Fibroblast of the conjunctiva (primary cell): ENCODE data around the gene KPRP.

Source experiments
- DNase-seq: peaks from one replicate; pipeline ENCODE4 v3.0.0-alpha.2; 2010; ENCODE audit warnings: low read depth

The KPRP gene

DNA sequence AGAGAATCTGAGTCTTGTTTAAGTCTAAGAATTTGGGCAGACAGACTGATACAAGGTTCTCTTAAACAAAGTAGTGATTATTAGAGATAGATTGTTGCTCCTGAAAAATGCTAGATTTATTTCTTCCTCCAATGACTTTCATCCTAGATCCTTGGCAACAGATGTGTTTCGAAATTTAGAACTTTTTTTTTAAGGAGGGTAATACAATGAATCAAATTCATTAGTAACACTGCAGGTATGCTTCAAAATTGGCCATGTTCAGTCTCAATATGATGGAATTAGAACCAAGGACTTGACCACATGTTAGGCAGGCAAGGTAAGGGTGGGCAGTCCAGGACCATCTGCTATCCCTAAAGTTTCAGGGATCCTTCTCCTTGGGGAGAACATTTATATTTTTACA, 12.6 kb downstream of the KPRP start:
- no peak for DNase-seq

DNA sequence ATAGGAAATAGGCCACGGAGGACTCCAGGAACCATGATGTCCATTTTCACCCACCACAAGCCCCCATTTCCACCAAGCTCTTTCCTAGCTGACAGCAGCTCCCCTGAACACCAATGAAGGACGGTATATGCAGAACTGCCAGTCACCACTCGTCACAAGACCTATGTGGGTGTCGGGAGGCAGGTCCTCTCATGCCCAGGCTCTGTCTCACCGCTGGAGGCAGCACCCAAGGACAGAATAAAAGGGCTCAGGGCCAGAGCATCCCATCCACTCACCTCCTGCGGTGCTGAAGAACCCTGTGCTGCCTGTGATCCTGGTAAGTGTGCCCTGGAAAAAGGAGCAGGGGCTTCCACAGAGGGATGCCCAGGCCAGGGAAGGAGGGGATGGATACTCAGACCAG, 17.1 kb downstream of the KPRP start, which contains the start of gene LCE1F:
LCE1F (plus strand) TSS at position 266 of the 400 bp plus-strand sequence. CDS start 1,232 bp downstream, outside the sequence.
- DNase-seq = no peak

DNA sequence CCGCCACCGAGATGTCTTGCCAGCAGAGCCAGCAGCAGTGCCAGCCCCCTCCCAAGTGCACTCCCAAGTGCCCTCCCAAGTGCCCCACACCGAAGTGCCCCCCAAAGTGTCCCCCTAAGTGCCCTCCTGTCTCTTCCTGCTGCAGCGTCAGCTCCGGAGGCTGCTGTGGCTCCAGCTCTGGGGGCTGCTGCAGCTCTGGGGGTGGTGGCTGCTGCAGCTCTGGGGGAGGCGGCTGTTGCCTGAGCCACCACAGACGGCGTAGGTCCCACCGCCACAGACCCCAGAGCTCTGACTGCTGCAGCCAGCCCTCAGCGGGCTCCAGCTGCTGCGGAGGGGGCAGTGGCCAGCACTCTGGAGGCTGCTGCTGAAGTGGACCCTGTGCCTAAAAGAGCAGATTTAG, 18.5 kb downstream of the KPRP start:
- DNase-seq = no peak

DNA sequence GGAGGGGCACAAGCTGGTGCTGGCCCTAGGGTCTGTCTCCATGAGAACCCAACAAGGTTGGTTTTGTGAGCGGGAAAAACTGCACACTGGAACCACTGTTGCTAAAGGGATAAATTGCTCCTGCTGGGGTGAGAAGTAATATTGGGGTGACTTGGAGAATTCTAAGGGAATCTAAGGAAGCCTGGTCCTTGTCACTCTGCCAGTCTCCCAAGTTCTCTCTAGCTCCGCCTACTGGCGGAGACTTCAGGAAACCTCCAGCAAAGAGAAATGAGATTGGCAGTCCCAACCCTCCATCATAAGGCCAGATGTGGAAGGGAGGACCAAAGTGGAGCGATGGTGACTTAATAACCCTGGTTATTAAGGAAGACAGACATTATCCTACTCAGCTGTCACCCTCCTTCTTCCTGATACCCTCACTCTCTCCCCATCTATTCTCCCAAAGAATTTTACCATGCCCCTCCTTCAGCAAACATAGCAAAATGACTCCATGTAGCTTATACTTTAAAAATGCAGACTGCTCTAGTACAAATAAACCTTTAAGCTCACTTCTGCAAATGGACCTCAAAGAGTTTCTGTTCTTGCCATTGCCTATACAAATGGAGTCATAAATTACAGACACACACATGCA, 19.8 kb downstream of the KPRP start:
- DNase-seq = no peak

DNA sequence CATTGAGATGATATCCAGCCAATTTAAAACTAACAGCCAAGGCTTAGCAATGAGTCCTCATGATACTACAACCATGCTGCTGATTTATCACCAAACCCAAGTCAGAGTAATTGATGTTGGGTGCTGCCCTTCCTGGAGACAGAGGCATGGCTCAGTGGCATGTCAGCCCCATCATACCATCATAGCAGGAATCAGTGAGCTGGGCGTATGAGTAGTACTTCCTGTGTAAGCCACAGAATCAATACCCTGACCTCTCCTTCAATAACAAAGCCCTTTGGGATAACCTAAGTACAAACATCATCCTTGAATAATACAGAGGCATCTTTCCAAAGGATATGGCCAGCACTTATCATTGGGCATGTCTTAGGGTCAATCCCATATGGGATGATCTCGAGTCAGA, 25.3 kb downstream of the KPRP start:
- no peak for DNase-seq

DNA sequence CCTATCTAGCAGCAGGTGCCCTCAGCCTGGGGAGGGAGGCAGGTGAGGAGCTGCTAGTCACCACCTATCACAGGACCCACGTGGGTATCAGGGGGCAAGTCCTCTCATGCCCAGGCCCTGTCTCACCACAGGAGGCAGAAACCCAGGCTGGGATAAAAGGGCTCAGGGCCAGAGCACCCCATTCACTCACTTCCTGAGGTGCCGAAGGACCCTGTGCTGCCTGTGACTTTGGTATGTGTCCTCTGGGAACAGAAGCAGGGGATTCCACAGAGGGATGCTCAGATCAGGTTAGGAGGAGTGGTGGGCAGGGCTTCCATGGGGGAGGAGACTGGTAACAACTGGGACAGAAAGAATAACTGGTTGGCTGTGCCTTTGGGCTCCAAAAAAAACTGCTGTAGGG, 28.3 kb downstream of the KPRP start, which contains the start of gene LCE1E:
LCE1E (plus strand) TSS at position 181 of the 400 bp plus-strand sequence. CDS start 1,043 bp downstream, outside the sequence.
- no peak for DNase-seq

DNA sequence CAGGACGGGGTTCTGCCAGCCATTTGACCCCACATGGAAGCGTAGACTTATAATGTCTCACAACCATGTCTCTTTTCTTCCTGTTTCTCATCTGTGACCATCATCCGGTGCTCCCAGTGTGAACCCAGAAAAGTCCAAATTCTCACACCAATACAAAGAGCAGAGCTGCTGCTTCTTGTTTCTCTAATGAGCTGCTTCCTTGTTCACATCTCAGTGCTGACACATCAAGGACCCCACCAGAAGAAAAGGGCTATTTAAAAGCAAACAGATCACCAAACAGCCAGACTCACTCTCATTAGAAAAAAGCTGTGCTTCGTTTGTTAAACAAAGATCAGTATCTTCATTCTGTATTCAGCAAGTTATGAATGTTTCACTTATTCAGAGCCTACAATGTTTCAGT, 37.9 kb downstream of the KPRP start:
- DNase-seq = no peak

DNA sequence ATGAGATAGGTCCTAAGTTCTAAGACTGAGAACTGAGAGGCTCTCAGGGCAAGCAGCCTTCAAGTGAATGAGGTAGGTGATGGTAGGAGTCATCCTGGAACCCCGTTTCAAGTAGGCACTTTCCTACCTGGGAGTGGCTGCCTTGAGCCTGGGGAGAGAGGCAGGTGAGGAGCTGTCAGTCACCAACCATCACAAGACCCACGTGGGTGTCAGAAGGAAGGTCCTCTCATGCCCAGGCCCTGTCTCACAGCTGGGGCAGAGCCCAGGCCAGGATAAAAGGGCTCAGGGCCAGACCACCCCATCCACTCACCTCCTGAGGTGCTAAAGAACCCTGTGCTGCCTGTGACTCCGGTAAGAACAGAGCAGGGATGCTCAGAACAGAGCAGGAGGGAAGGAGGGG, 38.6 kb downstream of the KPRP start, which contains the start of gene LCE1D:
LCE1D (plus strand) TSS at position 301 of the 400 bp plus-strand sequence. CDS start 1,074 bp downstream, outside the sequence.
- no peak for DNase-seq

DNA sequence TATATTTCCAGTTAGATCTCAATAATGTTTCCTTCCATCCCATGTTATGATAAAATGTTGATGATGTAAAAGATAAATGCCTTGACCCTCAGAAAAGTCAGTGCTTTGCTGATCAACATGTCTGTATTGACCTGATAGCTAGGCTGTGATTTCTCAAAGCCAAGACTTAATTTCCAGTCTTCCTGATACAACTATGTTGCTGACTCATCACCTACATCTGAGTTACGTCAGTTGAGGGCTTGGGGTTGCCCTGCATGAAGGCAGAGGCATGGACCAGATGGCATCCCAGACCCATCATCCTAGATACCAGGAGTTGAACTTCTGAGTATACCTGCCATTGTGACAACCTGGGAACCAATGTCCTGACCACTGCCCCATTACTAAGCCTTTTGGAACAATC, 43.5 kb downstream of the KPRP start:
- DNase-seq = no peak

DNA sequence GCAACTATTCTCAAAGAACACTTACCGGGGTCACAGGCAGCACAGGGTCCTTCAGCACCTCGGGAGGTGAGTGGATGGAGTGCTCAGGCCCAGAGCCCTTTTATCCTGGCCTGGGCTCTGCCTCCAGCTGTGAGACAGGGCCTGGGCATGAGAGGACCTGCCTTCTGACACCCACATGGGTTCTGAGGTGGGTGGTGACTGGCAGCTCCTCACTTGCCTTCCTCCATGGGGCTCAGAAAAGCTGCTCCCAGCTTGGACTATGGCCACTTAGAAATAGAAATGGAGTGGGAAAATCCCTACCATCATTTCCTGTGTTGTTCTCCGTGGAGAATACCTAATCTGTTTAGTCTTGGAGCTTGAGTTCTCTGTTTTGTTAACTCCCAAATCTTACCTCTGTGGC, 48.8 kb downstream of the KPRP start, which contains the start of gene LCE1C:
LCE1C (minus strand) TSS at position 76 of the 400 bp plus-strand sequence. CDS start 1,173 bp downstream, outside the sequence.
- DNase-seq = no peak

DNA sequence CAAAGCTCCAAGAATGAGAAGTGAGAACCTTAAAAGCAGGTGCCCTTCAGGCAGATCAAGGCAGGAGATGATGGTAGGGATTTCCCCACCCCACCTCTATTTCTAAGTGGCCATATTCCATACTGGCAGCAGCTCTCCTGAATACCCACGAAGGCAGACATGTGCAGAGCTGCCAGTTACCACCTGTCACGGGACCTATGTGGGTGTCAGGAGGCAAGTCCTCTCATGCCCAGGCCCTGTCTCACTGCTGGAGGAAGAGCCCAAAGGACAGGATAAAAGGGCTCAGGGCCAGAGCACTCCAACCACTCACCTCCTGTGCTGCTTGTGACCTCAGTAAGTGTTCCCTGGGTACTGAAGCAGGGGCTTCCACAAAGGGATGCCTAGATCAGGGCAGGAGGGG, 53.2 kb downstream of the KPRP start:
- no peak for DNase-seq
